ENCODE data around the gene ABCA3. TPM values are rescaled to one million over a fixed set of nuclear protein-coding genes. Genes with fewer than 3 reads are reported as not detected.

ABCA3 gene
- polyA plus RNA-seq, 6 donors from 2014 or later: 0.54 to 1.8 (median 0.98) TPM; not detected in 1

DNA sequence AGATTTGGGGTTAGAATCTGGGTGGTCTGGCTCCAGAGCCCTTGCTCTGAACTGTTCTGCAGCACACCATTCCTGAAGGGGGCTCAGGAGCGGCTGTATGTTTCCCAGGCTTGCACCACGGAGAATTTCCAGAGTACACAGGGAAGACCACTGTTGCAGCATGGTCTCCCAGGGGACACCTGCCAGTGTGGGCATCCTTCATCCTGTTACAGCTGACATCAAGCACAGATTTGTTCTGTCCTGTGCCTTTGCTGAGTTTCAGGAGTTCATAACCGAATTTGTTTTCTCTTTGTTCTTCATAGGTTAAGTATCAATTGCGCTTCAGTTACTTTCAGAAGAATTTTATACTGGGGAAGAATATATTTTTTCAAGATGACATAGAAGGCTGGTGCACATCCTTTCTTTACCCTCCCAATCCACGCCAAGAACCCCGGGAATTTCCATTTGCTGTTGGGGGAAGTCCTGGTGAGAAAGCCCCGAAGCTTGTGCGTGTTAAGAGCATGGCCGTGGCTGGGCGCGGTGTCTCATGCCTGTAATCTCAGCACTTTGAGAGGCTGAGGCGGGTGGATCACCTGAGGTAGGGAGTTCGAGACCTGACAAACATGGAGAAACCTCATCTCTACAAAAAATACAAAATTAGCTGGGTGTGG lies 26.3 kb upstream of the ABCA3 start:
- Mint-ChIP-seq H3K9me3 (no peaks in the 10 kb centered on the region), H3K4me1 (no peaks in the 10 kb centered on the region), H3K27ac (no peak overlapping the region), H3K27me3 (peaks cover 40 to 71% (median 67%) of the 10 kb centered on the region in 3 donors), H3K4me3 (no peak overlapping the region), H3K36me3 (no peaks in the 10 kb centered on the region)
- ATAC-seq (ENCODE audit: low read depth in 2 of 2): peak in 1 of 2 donors; percentile 32
- DNase-seq: no peak

DNA sequence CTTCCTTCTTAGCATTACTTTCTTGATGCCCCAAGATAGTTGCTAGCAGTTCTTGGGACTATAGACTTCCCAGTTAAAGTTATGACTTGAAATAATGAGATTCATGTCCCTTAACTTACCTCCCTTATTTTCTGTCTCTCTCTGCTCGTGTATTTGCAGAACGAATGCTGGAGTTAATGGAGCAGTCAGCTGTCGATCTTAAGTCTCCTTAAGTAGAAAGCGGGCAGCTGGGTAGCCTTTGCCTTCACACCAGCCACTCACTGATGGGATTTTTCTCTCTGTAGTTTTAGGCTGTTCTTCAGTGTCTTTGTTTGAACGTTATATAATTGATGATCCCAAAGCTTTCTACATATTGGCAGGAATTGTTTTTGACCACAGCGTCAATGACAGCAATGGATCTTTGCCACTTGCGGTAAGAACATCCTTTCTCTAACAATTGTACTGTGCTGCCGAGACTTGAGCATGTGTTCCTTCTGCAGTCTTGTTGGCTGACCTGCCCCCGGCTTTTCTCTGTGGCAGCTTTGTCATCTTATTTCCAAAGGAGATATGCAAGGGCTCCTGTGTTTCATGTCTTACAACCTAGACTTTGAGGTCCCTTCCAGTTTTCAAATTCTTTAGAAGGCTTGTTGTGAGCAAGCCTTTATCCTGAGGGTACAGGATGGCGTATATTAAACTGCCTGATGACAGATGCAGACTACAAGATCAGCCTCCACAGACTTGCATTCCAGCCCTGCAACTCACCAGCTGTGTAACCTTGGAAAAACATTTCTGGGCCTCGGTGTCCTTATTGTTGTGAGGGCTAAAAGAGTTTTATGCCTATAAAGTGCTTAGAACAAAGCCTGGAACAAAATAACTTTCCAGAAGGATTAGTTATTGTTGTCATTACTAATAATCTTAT lies 25.1 kb upstream of the ABCA3 start:
- Mint-ChIP-seq H3K36me3 (no peaks in the 10 kb centered on the region), H3K27me3 (peaks cover 50 to 71% (median 66%) of the 10 kb centered on the region in 3 donors), H3K4me3 (no peak overlapping the region), H3K4me1 (no peaks in the 10 kb centered on the region), H3K9me3 (no peaks in the 10 kb centered on the region), H3K27ac (no peak overlapping the region)
- DNase-seq (no peak), ATAC-seq (ENCODE audit: low read depth in 2 of 2) (no peak)

DNA sequence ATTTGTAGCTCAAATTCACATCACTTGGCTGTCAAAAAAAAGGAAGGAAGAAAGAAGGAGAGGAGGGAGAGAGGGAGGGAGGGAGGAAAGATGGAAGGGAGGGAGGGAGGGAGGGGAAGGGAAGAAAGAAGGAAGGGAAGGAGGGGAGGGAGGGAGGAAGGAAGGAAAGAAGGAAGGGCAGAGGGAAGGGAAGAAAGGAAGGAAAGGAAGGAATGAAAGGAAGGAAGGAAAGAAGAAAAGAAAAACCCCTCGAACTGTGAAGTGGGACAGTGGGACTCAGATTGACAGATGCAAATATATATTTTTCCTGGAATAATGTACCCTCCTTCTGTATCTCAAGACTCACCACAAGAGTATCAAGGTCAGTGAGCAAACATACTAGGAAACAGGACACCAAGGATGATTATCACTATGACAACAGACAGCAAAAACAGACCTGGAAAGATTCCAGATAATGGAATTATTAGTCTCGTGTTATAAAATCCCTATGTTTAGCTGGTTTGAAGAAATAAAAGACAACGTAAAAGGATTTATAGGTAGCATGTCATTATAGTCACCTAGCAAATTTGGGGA lies 24.2 kb upstream of the ABCA3 start:
- H3K36me3 Mint-ChIP-seq: no peaks in the 10 kb centered on the region
- no peak overlapping the region for H3K27ac Mint-ChIP-seq
- no peaks in the 10 kb centered on the region for H3K9me3 Mint-ChIP-seq
- no peak overlapping the region for H3K4me3 Mint-ChIP-seq
- no peaks in the 10 kb centered on the region for H3K4me1 Mint-ChIP-seq
- DNase-seq (no peak), ATAC-seq (ENCODE audit: low read depth in 2 of 2) (no peak)
- H3K27me3 Mint-ChIP-seq: peaks cover 57 to 72% (median 66%) of the 10 kb centered on the region in 3 donors

DNA sequence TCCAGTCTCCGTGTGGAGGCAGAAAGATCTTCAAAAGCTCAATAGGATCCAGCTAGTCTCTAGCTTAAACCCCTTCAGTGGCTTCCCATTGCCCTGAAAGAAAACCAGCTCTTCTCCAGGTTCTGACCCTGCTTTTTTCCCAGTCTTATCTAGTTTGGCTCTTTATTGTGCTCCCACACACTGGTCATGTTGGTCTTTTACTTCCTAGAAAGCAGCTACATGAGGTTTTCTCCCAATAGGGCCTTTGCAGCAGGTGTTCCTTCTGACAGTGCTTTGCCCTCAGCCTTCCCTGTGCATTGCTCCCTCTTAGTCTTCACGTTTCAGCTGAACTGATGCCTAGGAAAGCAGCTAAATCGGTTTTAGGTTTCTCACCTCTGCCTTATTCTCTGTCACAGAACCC lies 21.7 kb upstream of the ABCA3 start:
- ATAC-seq (ENCODE audit: low read depth in 2 of 2) (no peak), DNase-seq (no peak)
- Mint-ChIP-seq H3K36me3 (no peaks in the 10 kb centered on the region), H3K4me1 (no peaks in the 10 kb centered on the region), H3K9me3 (peaks cover 0 to 4% (median 0%) of the 10 kb centered on the region in 7 donors), H3K27ac (no peak overlapping the region), H3K4me3 (no peak overlapping the region), H3K27me3 (peaks cover 60 to 73% (median 65%) of the 10 kb centered on the region in 3 donors)

DNA sequence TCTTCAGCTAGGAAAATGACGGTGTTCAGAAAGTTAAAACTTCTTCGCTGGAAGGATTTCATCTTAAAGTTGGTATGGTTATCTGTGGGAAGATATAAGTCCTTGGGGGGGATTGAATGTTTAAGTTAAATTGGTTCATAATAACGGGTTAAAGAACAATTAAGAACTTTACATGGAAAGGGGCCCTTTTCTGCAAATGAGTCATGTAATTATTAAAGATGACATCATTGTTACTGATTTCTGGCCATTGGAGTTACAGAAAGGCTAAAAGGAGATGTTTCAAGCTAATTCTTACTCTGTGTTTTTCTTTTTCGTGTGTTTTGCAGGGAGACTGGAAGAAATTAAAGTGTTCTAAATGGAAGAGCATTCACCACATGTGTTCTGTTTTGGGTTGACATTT lies 20.6 kb upstream of the ABCA3 start:
- Mint-ChIP-seq H3K27ac (no peak overlapping the region), H3K36me3 (no peaks in the 10 kb centered on the region), H3K9me3 (peaks cover 0 to 5% (median 0%) of the 10 kb centered on the region in 7 donors), H3K4me1 (no peaks in the 10 kb centered on the region), H3K4me3 (no peak overlapping the region), H3K27me3 (peaks cover 53 to 70% (median 57%) of the 10 kb centered on the region in 3 donors)
- DNase-seq (no peak), ATAC-seq (ENCODE audit: low read depth in 2 of 2) (no peak)

DNA sequence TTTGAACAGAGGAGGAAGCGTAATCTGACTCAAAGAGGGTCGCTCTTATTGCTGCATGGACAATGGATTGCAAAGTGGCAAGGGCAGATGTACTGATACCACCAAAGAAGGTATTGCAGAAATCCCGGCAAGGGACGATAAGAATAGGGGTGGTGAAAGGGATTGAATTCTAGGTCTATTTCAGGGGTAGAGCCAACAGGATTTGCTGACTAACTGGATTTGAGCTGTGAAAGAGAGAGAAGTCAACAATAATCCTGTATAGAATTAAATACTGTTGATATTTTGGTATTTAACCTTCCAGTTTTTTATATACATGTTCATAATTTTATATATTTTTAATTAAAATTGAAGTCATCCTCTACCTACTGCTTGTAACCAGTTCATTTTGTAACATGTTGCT lies 19.4 kb upstream of the ABCA3 start:
- DNase-seq (no peak), ATAC-seq (ENCODE audit: low read depth in 2 of 2) (no peak)
- peaks cover 0 to 5% (median 0%) of the 10 kb centered on the region in 7 donors for H3K9me3 Mint-ChIP-seq
- peaks cover 44 to 63% (median 51%) of the 10 kb centered on the region in 3 donors for H3K27me3 Mint-ChIP-seq
- no peak overlapping the region for H3K4me3 Mint-ChIP-seq
- no peak overlapping the region for H3K27ac Mint-ChIP-seq
- no peaks in the 10 kb centered on the region for H3K4me1 Mint-ChIP-seq
- H3K36me3 Mint-ChIP-seq: no peaks in the 10 kb centered on the region

DNA sequence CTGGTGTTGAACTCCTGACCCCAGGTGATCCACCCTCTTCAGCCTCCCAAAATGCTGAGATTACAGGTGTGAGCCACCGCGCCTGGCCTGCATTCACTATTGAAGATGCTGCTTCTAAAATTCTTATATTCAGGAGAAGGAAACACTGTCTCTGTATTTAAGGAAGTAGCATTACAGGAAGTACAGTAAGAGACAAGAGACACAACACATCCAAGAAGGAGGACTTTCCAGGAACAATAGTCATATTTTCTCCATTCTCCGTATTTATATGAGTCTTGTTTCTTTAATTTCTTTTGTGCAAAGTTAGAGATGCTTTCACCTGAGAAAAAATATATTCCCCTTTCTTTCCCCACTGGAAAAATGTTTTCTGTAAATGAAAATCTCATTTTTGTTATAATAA lies 18.3 kb upstream of the ABCA3 start:
- H3K4me3 Mint-ChIP-seq: no peak overlapping the region
- ATAC-seq (ENCODE audit: low read depth in 2 of 2) (no peak), DNase-seq (no peak)
- no peaks in the 10 kb centered on the region for H3K36me3 Mint-ChIP-seq
- H3K4me1 Mint-ChIP-seq: no peaks in the 10 kb centered on the region
- no peak overlapping the region for H3K27ac Mint-ChIP-seq
- H3K9me3 Mint-ChIP-seq: peaks cover 0 to 5% (median 0%) of the 10 kb centered on the region in 7 donors
- peaks cover 51 to 63% (median 51%) of the 10 kb centered on the region in 3 donors for H3K27me3 Mint-ChIP-seq

DNA sequence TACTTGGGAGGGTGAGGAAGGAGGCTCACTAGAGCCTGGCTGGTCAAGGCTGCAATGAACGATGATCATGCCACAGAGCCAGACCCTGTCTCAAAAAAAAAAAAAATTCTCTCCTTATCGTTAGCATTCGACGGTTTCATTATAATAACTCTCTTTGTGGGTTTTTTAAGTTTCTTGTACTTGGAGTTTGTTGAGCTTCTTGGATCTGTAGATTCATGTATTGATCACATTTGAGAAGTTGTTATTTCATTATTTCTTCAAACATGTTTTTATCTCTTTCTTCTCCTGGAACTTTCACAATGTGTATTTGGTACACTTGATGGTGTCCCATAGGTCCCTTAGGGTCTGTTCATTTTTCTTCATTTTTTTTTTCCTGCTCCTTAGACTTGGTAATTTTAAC lies 16.8 kb upstream of the ABCA3 start:
- DNase-seq: no peak
- H3K4me1 Mint-ChIP-seq: no peaks in the 10 kb centered on the region
- no peaks in the 10 kb centered on the region for H3K36me3 Mint-ChIP-seq
- peaks cover 0 to 5% (median 0%) of the 10 kb centered on the region in 7 donors for H3K9me3 Mint-ChIP-seq
- ATAC-seq (ENCODE audit: low read depth in 2 of 2): no peak
- peaks cover 50 to 61% (median 51%) of the 10 kb centered on the region in 3 donors for H3K27me3 Mint-ChIP-seq
- peak overlapping the region in 1 of 6 donors; percentile 60 for H3K27ac Mint-ChIP-seq
- H3K4me3 Mint-ChIP-seq: no peak overlapping the region

DNA sequence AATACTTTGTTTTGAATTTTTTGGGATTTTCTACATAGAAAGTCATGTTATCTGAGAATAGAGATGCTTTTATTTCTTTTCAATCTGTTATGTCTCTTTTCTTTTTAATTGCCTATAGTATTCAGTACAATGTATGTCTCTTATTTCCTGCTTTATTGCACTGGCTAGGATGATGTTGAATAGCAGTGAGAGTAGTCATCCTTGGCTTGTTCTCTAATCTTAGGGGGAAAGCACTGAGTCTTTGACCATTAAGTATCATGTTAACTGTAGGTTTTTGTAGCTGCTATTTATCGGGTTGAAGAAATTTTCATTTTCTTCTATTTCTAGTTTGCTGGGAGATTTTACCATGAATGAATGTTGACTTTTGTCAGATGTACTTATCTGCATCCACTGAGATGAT lies 10.0 kb upstream of the ABCA3 start:
- H3K4me1 Mint-ChIP-seq: no peaks in the 10 kb centered on the region
- peaks cover 21 to 49% (median 26%) of the 10 kb centered on the region in 3 donors for H3K27me3 Mint-ChIP-seq
- ATAC-seq (ENCODE audit: low read depth in 2 of 2) (no peak), DNase-seq (no peak)
- no peaks in the 10 kb centered on the region for H3K36me3 Mint-ChIP-seq
- no peaks in the 10 kb centered on the region for H3K9me3 Mint-ChIP-seq
- no peak overlapping the region for H3K4me3 Mint-ChIP-seq
- no peak overlapping the region for H3K27ac Mint-ChIP-seq

DNA sequence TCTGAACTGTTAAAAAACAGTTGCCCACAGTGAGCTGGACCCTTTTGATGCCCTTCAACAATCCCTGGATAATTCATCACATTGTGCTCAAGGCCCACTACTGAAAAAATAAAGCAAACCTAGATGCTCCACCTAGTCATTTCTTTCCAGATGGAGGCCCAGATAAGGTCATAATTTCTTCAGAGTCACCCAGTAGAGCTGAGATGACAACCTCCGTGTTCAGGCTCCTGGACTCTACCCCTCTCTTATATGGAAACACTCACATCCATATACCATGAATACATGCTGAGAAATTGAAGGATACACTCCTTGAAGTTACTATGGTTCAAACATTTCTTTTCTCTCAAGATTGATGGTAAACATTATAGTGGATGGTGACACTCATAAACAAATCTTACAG lies 2.7 kb upstream of the ABCA3 start:
- no peak overlapping the region for H3K27ac Mint-ChIP-seq
- H3K36me3 Mint-ChIP-seq: no peaks in the 10 kb centered on the region
- ATAC-seq (ENCODE audit: low read depth in 2 of 2) (no peak), DNase-seq (no peak)
- H3K9me3 Mint-ChIP-seq: no peaks in the 10 kb centered on the region
- H3K4me3 Mint-ChIP-seq: peak overlapping the region in 1 of 8 donors; percentile 59
- H3K4me1 Mint-ChIP-seq: peaks cover 9 to 13% (median 10%) of the 10 kb centered on the region in 3 donors
- H3K27me3 Mint-ChIP-seq: peaks cover 2 to 17% (median 5%) of the 10 kb centered on the region in 3 donors

DNA sequence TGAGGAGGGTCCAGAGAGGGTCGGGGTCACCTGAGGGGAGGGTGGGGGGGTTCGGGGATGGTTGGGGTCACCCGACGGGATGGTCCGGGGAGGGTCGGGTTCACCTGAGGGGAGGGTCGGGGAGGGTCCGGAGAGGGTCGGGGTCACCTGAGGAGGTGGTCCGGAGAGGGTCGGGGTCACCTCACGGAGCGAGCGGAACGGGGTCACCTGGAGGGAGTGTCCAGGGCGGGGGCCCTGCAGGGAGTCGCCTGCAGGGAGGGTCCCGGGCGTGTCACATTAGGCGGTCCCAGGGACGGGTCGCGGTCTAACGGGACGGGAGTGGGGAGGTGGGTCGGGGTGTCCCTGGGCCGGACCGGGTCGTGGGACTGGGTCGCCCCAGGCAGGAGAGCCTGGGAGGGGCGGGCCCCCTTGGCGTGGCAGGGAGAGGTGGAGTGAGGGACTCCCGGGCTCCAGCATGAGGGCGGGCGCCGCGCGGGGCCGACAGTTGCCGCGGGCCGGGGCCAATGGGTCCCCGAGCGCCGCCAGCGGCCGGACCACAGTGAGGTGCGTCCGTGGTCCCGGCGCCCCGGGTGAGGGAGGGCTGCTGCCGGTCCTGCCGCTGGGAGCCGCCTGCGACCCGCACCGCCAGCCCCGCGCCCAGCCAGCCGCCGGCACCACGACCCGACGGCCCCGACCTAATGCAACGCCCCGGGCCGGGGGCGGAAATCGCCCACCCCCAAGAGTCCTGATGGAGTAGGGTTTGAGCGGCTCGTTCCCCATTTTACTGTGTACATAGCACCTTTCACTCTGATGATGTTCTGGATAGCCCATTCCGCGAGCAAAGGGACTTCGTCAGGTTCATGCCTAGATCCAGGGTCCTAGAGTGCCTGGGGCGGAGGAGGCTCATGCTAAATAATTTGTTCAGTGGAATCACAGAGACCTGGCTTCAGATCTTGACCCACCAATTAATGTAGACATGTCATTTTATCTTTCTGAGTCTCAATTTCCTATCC lies 1.2 kb upstream of the ABCA3 start:
- DNase-seq (peak; percentile 1), ATAC-seq (ENCODE audit: low read depth in 2 of 2) (no peak)
- Mint-ChIP-seq H3K36me3 (no peaks in the 10 kb centered on the region), H3K27ac (no peak overlapping the region), H3K4me1 (peaks cover 9 to 13% (median 10%) of the 10 kb centered on the region in 3 donors), H3K27me3 (peaks cover 5 to 25% (median 9%) of the 10 kb centered on the region in 3 donors), H3K9me3 (no peaks in the 10 kb centered on the region), H3K4me3 (peak overlapping the region in 6 of 8 donors; percentile 34 to 87 (median 56))

DNA sequence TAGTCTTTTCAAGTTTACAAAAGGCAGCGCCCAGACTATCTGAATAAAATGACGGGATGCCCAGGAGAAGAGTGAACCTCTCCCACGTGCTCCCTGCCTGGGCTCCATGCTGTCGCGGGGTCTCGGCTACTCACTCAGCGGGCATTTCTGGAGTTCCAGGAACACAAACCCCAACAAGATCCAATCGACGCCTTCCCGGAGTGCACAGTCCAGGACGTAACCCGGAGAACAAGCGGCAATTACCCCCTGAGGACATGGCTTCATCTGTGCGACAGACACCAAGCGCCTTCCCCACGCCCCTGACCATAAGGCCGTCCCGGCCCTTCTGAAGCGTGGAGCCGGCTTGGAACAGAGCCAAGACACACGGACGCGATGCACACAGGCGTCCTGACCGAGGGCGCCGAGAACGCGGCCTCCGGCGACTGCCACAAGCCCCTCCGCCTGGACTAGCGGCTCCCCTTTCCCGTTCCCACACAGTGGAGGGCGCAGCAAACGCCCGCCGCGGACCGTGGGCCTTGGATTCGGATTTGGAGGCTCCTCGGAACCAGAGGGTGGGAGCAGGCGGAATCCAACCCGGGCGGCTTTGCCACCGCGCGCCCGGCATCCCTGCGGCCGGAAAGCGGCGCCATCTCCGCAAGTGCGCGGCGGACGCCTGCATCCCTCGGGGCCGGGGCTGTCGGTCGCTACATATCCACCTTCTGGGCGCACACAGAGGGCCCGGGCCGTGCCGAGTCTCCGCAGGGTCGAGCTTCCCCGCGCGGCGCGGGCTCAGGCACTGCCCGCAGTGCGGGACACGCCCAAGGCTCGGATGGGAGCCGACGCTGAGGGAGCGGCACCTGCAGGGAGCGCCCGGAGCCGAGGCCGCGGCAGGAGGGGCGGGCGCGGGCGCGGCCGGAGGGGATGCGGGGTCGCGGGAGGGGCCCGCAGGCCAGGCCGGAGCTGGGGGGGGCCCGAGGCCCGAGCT lies 725 bp downstream of the ABCA3 start:
- peak overlapping the region in 1 of 6 donors; percentile 54 for H3K27ac Mint-ChIP-seq
- H3K9me3 Mint-ChIP-seq: no peaks in the 10 kb centered on the region
- DNase-seq: peak; percentile 26

More for the DNA sequence above, 725 bp downstream of the ABCA3 start:
- peak overlapping the region; percentile 77 to 93 (median 84) for H3K4me3 Mint-ChIP-seq
- peak; percentile 29 to 32 for ATAC-seq (ENCODE audit: low read depth in 2 of 2)
- H3K27me3 Mint-ChIP-seq: peaks cover 5 to 23% (median 9%) of the 10 kb centered on the region in 3 donors
- H3K36me3 Mint-ChIP-seq: no peaks in the 10 kb centered on the region
- peaks cover 9 to 13% (median 10%) of the 10 kb centered on the region in 3 donors for H3K4me1 Mint-ChIP-seq

All from naive B cell (primary cell).